ENCODE results near the gene CACUL1.
"Not testable (repeated sequence)": the region's sequence is repeated elsewhere in the genome, so short reads cannot be mapped to it uniquely, and the experiment has no call there.

The CACUL1 gene

DNA sequence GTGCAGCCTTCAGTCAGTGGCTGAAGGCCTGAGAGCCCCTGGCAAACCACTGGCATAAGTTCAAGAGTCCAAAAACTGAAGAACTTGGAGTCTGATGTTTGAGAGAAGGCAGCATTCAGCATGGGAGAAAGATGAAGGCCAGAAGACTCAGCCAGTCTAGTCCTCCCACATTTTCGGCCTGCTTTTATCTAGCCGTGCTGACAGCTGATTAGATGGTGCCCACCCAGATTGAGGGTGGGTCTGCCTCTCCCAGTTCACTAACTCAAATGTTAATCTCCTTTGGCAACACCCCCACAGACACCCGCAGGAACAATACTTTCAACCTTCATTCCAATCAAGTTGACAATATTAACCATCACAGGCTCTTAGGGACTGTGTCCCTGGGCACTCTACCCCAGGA is 83.5 kb downstream of the CACUL1 start:
- H3K4me1 ChIP-seq (ENCODE audit: control insufficient read depth, insufficient read depth, low read length); H3K4me3 ChIP-seq (ENCODE audit: low read depth, low read length); H3K9ac ChIP-seq (ENCODE audit: low read depth, low read length); H3K27me3 ChIP-seq (ENCODE audit: control insufficient read depth, insufficient read depth, low read length); H3K36me3 ChIP-seq (ENCODE audit: control insufficient read depth, insufficient read depth, low read length); H3K9me3 ChIP-seq (ENCODE audit: control insufficient read depth, insufficient read depth, low read length): not testable (repeated sequence)

DNA sequence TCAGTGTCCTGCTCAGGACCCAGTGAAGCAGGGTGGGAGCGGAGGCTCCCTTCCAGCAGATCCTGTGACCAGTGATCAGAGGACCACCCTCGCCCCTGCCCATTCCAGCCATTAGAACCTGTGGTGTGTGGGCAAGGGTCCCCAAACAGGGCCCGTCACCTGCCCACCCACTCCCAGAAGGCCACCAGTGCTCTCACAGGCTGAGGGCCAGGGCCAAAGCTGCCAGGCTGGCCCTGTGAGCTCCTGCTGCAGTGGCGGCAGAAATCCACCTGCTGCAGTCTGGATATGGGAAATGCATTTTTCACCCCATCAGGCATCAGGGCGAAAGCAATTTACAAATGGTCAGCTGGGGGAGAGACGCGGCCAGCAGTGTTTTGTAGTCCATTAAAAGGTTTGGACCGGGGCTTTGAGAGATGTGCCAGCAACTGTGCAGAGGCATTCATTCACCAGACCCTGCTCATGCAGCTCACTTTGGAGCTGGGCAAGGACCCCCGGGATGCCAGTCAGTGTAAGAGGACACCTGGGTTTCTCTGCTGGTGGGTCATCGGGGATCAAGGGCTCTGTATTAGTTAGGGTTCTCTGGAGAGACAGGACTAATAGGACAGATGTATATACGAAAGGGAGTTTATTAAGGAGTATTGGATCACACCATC is 84.2 kb downstream of the CACUL1 start:
- Histone ChIP-seq H3K4me3 (ENCODE audit: low read depth, low read length) (no peak overlapping the region), H3K27me3 (ENCODE audit: control insufficient read depth, insufficient read depth, low read length) (no peaks in the 10 kb centered on the region), H3K9me3 (ENCODE audit: control insufficient read depth, insufficient read depth, low read length) (no peaks in the 10 kb centered on the region), H3K9ac (ENCODE audit: low read depth, low read length) (no peak overlapping the region), H3K36me3 (ENCODE audit: control insufficient read depth, insufficient read depth, low read length) (no peaks in the 10 kb centered on the region), H3K4me1 (ENCODE audit: control insufficient read depth, insufficient read depth, low read length) (no peaks in the 10 kb centered on the region)

DNA sequence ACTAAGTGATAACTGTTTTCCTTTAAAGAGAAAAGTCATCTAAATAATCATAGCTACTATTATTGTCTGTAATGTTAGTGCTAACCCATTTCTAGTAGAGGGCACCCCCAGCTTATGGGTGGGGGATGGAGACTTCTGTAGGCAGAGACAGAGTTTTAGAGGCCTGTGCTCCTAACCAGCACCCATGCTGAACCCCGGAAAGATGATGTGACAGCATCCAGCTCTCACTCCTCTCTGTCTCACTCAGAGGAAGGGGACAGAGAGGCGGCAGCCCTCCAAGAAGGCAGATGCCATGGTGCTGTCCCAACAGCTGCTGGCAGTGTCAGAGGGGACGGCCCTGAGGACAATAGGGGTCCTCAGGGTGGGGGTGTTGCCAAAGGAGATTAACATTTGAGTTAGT is 84.9 kb downstream of the CACUL1 start:
- Histone ChIP-seq H3K27me3 (ENCODE audit: control insufficient read depth, insufficient read depth, low read length) (no peaks in the 10 kb centered on the region), H3K9ac (ENCODE audit: low read depth, low read length) (no peak overlapping the region), H3K4me3 (ENCODE audit: low read depth, low read length) (no peak overlapping the region)

DNA sequence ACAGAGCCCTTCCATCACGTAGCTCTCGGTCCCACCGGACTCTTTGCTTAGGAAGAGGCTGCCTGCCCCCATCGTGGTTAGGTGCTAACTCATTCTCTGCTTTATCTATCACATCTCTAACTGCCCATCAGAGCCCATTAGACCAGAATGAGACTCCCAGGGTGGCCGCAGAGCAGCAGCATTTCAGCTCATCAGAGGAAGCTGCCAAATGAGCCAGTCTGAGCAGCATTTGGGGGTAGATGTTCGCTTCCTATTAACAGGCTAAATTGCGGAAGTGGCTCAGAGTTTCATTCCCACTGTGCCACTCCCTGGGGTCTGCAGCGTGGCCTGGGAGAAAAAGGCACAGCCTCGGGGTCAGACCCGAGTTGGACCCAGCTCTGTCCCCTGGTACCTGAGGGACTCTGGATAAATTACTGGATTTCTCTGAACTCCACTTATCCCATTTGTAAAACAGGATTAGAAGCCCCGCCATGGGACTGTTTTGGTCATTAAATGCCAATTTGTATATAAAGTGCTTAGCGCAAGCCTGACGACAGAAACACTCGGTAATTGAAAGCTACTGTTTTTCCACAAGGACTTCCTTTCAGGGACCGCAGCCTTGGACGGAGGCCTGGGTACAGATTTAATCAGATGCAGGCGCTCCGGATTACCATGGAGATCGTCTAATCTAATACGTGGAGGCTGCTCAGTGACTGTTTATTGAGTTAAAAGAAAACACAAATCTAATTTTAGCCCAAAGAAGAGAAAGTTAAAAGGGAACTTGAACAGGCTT is 85.6 kb downstream of the CACUL1 start:
- Histone ChIP-seq H3K9me3 (ENCODE audit: control insufficient read depth, insufficient read depth, low read length) (no peaks in the 10 kb centered on the region), H3K27me3 (ENCODE audit: control insufficient read depth, insufficient read depth, low read length) (no peaks in the 10 kb centered on the region), H3K4me1 (ENCODE audit: control insufficient read depth, insufficient read depth, low read length) (no peaks in the 10 kb centered on the region), H3K9ac (ENCODE audit: low read depth, low read length) (no peak overlapping the region), H3K36me3 (ENCODE audit: control insufficient read depth, insufficient read depth, low read length) (no peaks in the 10 kb centered on the region), H3K4me3 (ENCODE audit: low read depth, low read length) (no peak overlapping the region)

More for the DNA sequence above, 84.9 kb downstream of the CACUL1 start:
- H3K4me1 ChIP-seq (ENCODE audit: control insufficient read depth, insufficient read depth, low read length): no peaks in the 10 kb centered on the region
- H3K36me3 ChIP-seq (ENCODE audit: control insufficient read depth, insufficient read depth, low read length): no peaks in the 10 kb centered on the region
- no peaks in the 10 kb centered on the region for H3K9me3 ChIP-seq (ENCODE audit: control insufficient read depth, insufficient read depth, low read length)

DNA sequence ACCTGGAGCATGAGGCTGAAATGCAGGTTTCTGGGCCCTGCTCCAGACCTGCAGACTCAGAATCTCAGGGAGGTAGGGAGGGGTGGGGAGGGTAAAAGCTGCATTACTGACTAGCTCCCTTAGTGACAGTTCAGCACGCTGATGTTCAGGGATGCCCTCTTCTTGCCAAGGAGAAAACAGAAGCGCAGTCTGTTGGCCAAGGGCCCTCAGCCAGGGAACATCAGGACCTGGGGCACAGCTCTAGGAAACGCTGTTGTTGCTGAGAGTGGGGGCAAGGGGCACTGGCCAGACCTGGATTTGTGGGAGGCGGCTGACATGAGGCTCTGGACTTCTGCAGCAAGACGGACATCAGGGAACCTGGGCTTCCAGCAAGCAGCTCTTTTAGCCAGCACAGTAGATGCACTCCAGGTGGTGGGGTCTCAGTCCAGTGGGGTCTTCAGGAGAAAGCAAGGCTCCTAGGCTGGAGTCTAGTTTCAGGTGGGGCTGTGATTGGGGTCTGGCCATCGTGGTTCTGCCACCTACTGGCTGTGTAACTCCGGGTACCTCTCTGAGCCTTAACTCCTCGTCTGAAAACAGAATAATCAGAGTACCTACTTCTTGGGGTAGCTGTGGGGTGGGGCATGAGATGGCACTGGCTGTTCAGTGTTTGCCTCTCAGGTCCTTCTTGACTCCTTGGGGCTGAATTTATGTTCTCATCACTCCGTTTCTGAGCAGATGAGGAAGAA is 86.4 kb downstream of the CACUL1 start:
- no peak overlapping the region for H3K9ac ChIP-seq (ENCODE audit: low read depth, low read length)
- no peaks in the 10 kb centered on the region for H3K27me3 ChIP-seq (ENCODE audit: control insufficient read depth, insufficient read depth, low read length)
- no peak overlapping the region for H3K4me3 ChIP-seq (ENCODE audit: low read depth, low read length)
- H3K9me3 ChIP-seq (ENCODE audit: control insufficient read depth, insufficient read depth, low read length): no peaks in the 10 kb centered on the region
- H3K4me1 ChIP-seq (ENCODE audit: control insufficient read depth, insufficient read depth, low read length): no peaks in the 10 kb centered on the region
- H3K36me3 ChIP-seq (ENCODE audit: control insufficient read depth, insufficient read depth, low read length): no peaks in the 10 kb centered on the region

DNA sequence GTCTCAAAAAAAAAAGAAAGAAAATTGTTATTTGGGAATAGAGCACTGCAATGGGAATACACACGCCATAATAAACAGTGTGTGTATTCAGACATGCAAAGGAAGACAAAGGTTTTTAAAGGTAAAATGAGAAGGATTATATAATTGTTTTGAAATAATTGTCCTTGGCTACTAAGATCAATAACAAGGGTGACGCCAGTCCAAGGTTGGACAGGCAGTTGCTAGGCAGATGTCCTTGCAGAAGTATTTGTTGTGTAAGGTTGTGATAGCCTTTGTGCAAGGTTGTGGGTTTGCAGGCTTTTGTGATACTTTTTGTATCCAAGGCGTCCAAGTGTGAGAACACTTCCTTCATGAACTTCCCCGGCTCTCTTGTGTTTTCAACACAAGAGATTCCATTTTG is 87.0 kb downstream of the CACUL1 start:
- no peak overlapping the region for H3K4me3 ChIP-seq (ENCODE audit: low read depth, low read length)
- no peaks in the 10 kb centered on the region for H3K36me3 ChIP-seq (ENCODE audit: control insufficient read depth, insufficient read depth, low read length)
- no peaks in the 10 kb centered on the region for H3K27me3 ChIP-seq (ENCODE audit: control insufficient read depth, insufficient read depth, low read length)
- H3K9me3 ChIP-seq (ENCODE audit: control insufficient read depth, insufficient read depth, low read length): no peaks in the 10 kb centered on the region
- no peaks in the 10 kb centered on the region for H3K4me1 ChIP-seq (ENCODE audit: control insufficient read depth, insufficient read depth, low read length)
- no peak overlapping the region for H3K9ac ChIP-seq (ENCODE audit: low read depth, low read length)

DNA sequence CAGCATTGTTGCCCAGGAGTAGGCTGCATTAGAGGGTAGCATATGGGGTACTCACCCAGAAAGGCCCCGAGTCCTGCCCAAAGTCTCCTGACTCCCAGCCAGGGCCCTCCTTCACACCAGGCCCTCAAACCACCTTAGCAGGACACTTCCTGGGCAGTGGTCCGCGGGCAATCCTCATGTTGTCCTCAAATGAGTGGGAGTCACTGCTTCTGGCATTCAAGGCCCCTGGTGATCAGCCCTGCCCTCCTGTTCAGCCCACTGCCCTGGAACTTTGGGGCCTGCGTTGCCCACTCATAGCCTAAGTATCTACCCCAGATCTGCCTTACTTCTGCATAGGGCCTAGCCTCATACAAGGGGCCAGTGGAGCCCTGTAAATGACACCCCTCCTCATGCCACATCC is 88.4 kb downstream of the CACUL1 start:
- no peaks in the 10 kb centered on the region for H3K4me1 ChIP-seq (ENCODE audit: control insufficient read depth, insufficient read depth, low read length)
- H3K4me3 ChIP-seq (ENCODE audit: low read depth, low read length): no peak overlapping the region
- H3K36me3 ChIP-seq (ENCODE audit: control insufficient read depth, insufficient read depth, low read length): no peaks in the 10 kb centered on the region
- H3K9ac ChIP-seq (ENCODE audit: low read depth, low read length): no peak overlapping the region
- H3K27me3 ChIP-seq (ENCODE audit: control insufficient read depth, insufficient read depth, low read length): no peaks in the 10 kb centered on the region
- no peaks in the 10 kb centered on the region for H3K9me3 ChIP-seq (ENCODE audit: control insufficient read depth, insufficient read depth, low read length)

DNA sequence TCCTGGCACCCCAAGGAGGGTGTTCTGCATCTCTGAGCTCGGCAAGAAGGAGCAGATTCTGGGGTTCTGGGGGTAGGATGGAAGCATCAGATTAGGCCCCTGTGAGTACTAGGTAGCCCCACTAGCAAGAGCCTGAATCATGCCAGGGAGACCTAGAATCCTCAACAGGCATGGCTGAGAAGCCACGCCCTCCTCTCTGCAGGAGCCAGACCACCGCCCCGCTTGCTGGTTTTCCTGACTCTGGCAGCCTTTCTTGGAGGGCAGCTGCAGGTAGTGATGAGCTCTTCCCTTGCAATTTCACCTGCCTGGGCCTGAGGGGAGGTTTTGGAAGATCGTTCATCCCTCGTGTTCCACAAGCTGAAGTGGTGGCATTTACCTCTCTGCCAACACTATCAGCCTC is 90.4 kb downstream of the CACUL1 start:
- Histone ChIP-seq H3K27me3 (ENCODE audit: control insufficient read depth, insufficient read depth, low read length) (no peaks in the 10 kb centered on the region), H3K9me3 (ENCODE audit: control insufficient read depth, insufficient read depth, low read length) (no peaks in the 10 kb centered on the region), H3K4me1 (ENCODE audit: control insufficient read depth, insufficient read depth, low read length) (no peaks in the 10 kb centered on the region), H3K36me3 (ENCODE audit: control insufficient read depth, insufficient read depth, low read length) (no peaks in the 10 kb centered on the region), H3K9ac (ENCODE audit: low read depth, low read length) (no peak overlapping the region), H3K4me3 (ENCODE audit: low read depth, low read length) (no peak overlapping the region)

DNA sequence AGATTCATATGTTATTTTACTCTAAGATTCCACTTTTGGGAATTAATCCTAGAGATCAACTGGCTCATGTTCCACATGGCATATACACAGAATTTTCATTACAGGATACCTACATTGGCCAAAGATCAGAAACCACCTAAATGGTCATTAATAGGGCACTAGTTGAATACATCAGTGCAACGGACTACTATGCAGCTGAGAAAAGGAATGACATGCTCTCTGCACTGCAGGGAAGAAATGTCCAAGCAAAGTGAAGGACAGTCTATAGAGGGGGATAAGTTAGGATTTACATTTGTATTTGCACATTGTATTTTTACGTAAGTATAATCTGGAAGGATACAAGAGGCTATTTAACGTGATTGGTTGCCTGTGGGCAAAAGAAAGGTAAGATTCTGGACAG is 91.6 kb downstream of the CACUL1 start:
- H3K4me1 ChIP-seq (ENCODE audit: control insufficient read depth, insufficient read depth, low read length): no peaks in the 10 kb centered on the region

DNA sequence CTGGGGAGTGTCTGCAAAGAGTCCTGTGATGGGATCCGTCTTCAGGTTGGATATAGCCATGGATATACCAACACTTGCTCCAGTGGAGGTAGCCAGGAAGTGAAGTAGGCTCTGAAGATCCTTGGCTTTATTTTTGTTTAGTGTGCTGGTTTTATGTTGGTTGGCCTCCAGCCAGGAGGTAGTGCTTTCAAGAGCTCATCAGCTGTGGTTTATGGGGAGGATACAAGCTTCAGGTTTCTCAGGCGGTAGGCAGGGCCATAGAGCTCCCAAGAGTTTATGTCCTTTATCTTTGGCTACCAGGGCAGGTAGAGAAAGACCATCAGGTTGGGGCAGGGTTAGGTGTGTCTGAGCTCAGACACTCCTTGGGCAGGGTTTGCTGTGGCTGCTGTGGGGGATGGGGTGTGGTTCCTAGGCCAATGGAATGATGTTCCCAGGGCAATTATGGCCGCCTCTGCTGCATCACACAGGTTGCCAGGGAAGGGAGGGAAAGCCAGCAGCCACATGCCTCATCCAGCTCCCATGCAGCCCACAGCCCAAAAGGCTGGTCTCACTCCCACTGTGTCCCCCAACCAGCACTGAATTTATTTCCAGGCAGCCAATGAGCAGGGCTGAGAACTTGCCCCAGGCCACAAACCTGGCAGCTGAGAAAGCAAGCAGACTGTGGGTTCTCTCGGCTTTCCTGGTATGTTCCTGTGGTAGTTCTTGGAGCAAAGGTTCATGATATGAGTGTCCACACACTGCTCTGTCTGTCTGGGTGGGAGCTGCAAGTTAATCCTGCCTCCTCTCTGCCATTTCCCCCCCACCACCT is 92.3 kb downstream of the CACUL1 start:
- Histone ChIP-seq H3K4me3 (ENCODE audit: low read depth, low read length) (no peak overlapping the region), H3K27me3 (ENCODE audit: control insufficient read depth, insufficient read depth, low read length) (no peaks in the 10 kb centered on the region), H3K36me3 (ENCODE audit: control insufficient read depth, insufficient read depth, low read length) (no peaks in the 10 kb centered on the region), H3K9me3 (ENCODE audit: control insufficient read depth, insufficient read depth, low read length) (no peaks in the 10 kb centered on the region), H3K9ac (ENCODE audit: low read depth, low read length) (no peak overlapping the region), H3K4me1 (ENCODE audit: control insufficient read depth, insufficient read depth, low read length) (no peaks in the 10 kb centered on the region)

More for the DNA sequence above, 91.6 kb downstream of the CACUL1 start:
- Histone ChIP-seq H3K36me3 (ENCODE audit: control insufficient read depth, insufficient read depth, low read length) (no peaks in the 10 kb centered on the region), H3K27me3 (ENCODE audit: control insufficient read depth, insufficient read depth, low read length) (no peaks in the 10 kb centered on the region), H3K9ac (ENCODE audit: low read depth, low read length) (no peak overlapping the region), H3K4me3 (ENCODE audit: low read depth, low read length) (no peak overlapping the region), H3K9me3 (ENCODE audit: control insufficient read depth, insufficient read depth, low read length) (no peaks in the 10 kb centered on the region)

DNA sequence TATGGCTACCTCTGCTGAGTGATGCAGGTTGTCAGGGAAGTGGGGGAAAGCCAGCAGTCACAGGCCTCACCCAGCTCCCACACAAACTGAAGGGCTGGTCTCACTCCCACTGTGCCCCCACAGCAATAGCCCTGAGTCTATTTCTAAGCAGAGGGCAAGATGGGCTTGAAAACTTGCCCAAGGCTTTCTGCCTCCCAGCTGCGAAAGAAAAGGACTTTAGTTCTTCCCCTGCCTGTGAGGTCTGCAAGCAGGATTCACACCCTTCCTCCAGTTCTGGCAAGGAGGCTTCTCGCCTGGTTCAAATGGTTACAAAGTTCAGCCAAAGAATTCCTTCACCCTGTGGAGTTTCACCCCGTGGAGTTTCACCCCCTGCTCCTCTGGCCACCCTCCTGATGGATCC is 96.0 kb downstream of the CACUL1 start:
- Histone ChIP-seq H3K36me3 (ENCODE audit: control insufficient read depth, insufficient read depth, low read length) (no peaks in the 10 kb centered on the region), H3K9me3 (ENCODE audit: control insufficient read depth, insufficient read depth, low read length) (no peaks in the 10 kb centered on the region), H3K27me3 (ENCODE audit: control insufficient read depth, insufficient read depth, low read length) (no peaks in the 10 kb centered on the region), H3K9ac (ENCODE audit: low read depth, low read length) (no peak overlapping the region), H3K4me1 (ENCODE audit: control insufficient read depth, insufficient read depth, low read length) (no peaks in the 10 kb centered on the region), H3K4me3 (ENCODE audit: low read depth, low read length) (no peak overlapping the region)
